ENCODE results near the gene C4orf46.

DNA sequence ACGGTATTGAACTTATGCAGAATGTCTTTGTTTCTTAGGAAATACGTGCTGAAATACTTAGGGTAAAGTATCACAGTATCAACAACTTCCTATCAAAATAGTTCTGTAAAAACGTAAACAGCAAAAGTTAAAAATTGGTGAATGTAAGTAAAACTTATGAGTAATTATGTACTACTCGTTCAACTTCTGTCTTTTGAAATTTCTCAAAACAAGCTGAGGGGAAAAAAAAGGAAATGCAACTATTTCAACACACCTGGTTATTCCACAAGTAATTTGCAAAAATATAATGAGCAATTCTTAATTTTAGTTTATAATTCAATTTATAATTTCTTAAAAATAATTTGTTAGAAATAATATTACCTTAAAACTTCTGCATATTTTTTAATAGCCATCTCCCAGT is 43.2 kb upstream of the C4orf46 start:
- TF ChIP-seq EZH2 (IDR thresholded peaks at IDR 0.05; ENCODE audit: borderline replicate concordance, low read length): no peak
- TF ChIP-seq, protein P1, sequence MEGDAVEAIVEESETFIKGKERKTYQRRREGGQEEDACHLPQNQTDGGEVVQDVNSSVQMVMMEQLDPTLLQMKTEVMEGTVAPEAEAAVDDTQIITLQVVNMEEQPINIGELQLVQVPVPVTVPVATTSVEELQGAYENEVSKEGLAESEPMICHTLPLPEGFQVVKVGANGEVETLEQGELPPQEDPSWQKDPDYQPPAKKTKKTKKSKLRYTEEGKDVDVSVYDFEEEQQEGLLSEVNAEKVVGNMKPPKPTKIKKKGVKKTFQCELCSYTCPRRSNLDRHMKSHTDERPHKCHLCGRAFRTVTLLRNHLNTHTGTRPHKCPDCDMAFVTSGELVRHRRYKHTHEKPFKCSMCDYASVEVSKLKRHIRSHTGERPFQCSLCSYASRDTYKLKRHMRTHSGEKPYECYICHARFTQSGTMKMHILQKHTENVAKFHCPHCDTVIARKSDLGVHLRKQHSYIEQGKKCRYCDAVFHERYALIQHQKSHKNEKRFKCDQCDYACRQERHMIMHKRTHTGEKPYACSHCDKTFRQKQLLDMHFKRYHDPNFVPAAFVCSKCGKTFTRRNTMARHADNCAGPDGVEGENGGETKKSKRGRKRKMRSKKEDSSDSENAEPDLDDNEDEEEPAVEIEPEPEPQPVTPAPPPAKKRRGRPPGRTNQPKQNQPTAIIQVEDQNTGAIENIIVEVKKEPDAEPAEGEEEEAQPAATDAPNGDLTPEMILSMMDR (conservative IDR thresholded peaks at IDR 0.05 in 1 of 2, IDR thresholded peaks at IDR 0.05 in 1 of 2; ENCODE audit: extremely low read depth in 1 of 2, insufficient read depth in 1 of 2, low read depth in 1 of 2, low read length in 2 of 2): no peak
